GM12874 (cell line): ENCODE results near the gene TEPSIN.

Experiments
- CTCF ChIP-seq: IDR thresholded peaks from 2 replicates; pipeline ENCODE4 v1.5.1; 2011; ENCODE audit warnings: low read depth, mild to moderate bottlenecking, control low read depth, low read length, moderate library complexity; ENCODE audit not compliant: insufficient read depth

TEPSIN gene

GRCh38 chr17:81259058-81259605 lies 20.3 kb upstream of the TEPSIN start:
- no peak for TF ChIP-seq CTCF

GRCh38 chr17:81258292-81258691 lies 19.4 kb upstream of the TEPSIN start:
- no peak for TF ChIP-seq CTCF

- no peak for TF ChIP-seq CTCF
Observed at GRCh38 chr17:81257533-81257932, 18.7 kb upstream of the TEPSIN start.

GRCh38 chr17:81256616-81257015 lies 17.8 kb upstream of the TEPSIN start:
- no peak for TF ChIP-seq CTCF

GRCh38 chr17:81254955-81255717 lies 16.3 kb upstream of the TEPSIN start:
- TF ChIP-seq CTCF, result no peak

GRCh38 chr17:81253358-81254131 lies 14.7 kb upstream of the TEPSIN start:
- peak; percentile 80 for TF ChIP-seq CTCF

- TF ChIP-seq CTCF, result no peak
Observed at GRCh38 chr17:81252987-81253329, 14.1 kb upstream of the TEPSIN start.
